ENCODE measurements around the gene FOSL1.

FOSL1 gene

GRCh38 chr11:65900125-65900898, at the start of gene FOSL1:
Gene FOSL1 (minus strand): TSS chr11:65900388. CDS start chr11:65900339, 49 bp downstream.
- peak within 1 kb of the TSS; percentile 90 for H3K27ac Mint-ChIP-seq
- H3K36me3 Mint-ChIP-seq (ENCODE audit: low read depth) = peaks cover 21% of the 10 kb centered on the region
- no peaks in the 10 kb centered on the region for H3K9me3 Mint-ChIP-seq

GRCh38 chr11:65947603-65948125, 47.5 kb upstream of the FOSL1 start:
- H3K36me3 Mint-ChIP-seq (ENCODE audit: low read depth) = no peaks in the 10 kb centered on the region

More at GRCh38 chr11:65900125-65900898, at the start of gene FOSL1:
- peaks cover 14% of the 10 kb centered on the region for H3K27me3 Mint-ChIP-seq
- intact Hi-C loops (cut with micrococcal nuclease) = no loop called here
- peaks cover 34% of the 10 kb centered on the region for H3K4me1 Mint-ChIP-seq (ENCODE audit: low read depth)
- peak within 1 kb of the TSS; percentile 83 for H3K4me3 Mint-ChIP-seq

GRCh38 chr11:65947133-65947532, 46.9 kb upstream of the FOSL1 start:
- H3K4me1 Mint-ChIP-seq (ENCODE audit: low read depth) = peaks cover 23% of the 10 kb centered on the region
- H3K9me3 Mint-ChIP-seq = no peaks in the 10 kb centered on the region
- H3K4me3 Mint-ChIP-seq = no peak overlapping the region
- H3K36me3 Mint-ChIP-seq (ENCODE audit: low read depth) = no peaks in the 10 kb centered on the region
- intact Hi-C loops (cut with micrococcal nuclease) = no loop called here
- H3K27ac Mint-ChIP-seq = peak overlapping the region; percentile 14
- peaks cover 17% of the 10 kb centered on the region for H3K27me3 Mint-ChIP-seq

More at GRCh38 chr11:65947603-65948125, 47.5 kb upstream of the FOSL1 start:
- peak overlapping the region; percentile 14 for H3K27ac Mint-ChIP-seq
- intact Hi-C loops (cut with micrococcal nuclease) = no loop called here
- no peak overlapping the region for H3K4me3 Mint-ChIP-seq
- peaks cover 19% of the 10 kb centered on the region for H3K27me3 Mint-ChIP-seq
- peaks cover 18% of the 10 kb centered on the region for H3K4me1 Mint-ChIP-seq (ENCODE audit: low read depth)
- no peaks in the 10 kb centered on the region for H3K9me3 Mint-ChIP-seq

- H3K27me3 Mint-ChIP-seq = peaks cover 14% of the 10 kb centered on the region
- intact Hi-C loops (cut with micrococcal nuclease) = no loop called here
- H3K27ac Mint-ChIP-seq = peak overlapping the region; percentile 14
- no peak overlapping the region for H3K4me3 Mint-ChIP-seq
- H3K4me1 Mint-ChIP-seq (ENCODE audit: low read depth) = peaks cover 28% of the 10 kb centered on the region
- H3K36me3 Mint-ChIP-seq (ENCODE audit: low read depth) = no peaks in the 10 kb centered on the region
- H3K9me3 Mint-ChIP-seq = no peaks in the 10 kb centered on the region
These were observed 46.5 kb upstream of the FOSL1 start for GRCh38 chr11:65946655-65947054.

GRCh38 chr11:65945941-65946558, 45.9 kb upstream of the FOSL1 start:
- Mint-ChIP-seq H3K4me3 (no peak overlapping the region), H3K36me3 (ENCODE audit: low read depth) (no peaks in the 10 kb centered on the region), H3K27me3 (peaks cover 13% of the 10 kb centered on the region), H3K9me3 (no peaks in the 10 kb centered on the region), H3K4me1 (ENCODE audit: low read depth) (peaks cover 34% of the 10 kb centered on the region), H3K27ac (peak overlapping the region; percentile 29)
- intact Hi-C loops (cut with micrococcal nuclease) = no loop called here

GRCh38 chr11:65945430-65945911, 45.3 kb upstream of the FOSL1 start, which contains the start of gene TSGA10IP:
Gene TSGA10IP (plus strand): TSS chr11:65945480. CDS start chr11:65945676, 196 bp downstream.
- H3K27ac Mint-ChIP-seq = peak within 1 kb of the TSS; percentile 29
- intact Hi-C loops (cut with micrococcal nuclease) = no loop called here
- no peak within 1 kb of the TSS for H3K4me3 Mint-ChIP-seq
- H3K4me1 Mint-ChIP-seq (ENCODE audit: low read depth) = peaks cover 40% of the 10 kb centered on the region
- H3K36me3 Mint-ChIP-seq (ENCODE audit: low read depth) = no peaks in the 10 kb centered on the region
- H3K9me3 Mint-ChIP-seq = no peaks in the 10 kb centered on the region
- H3K27me3 Mint-ChIP-seq = peaks cover 11% of the 10 kb centered on the region

GRCh38 chr11:65944767-65945166, 44.6 kb upstream of the FOSL1 start:
- H3K9me3 Mint-ChIP-seq = no peaks in the 10 kb centered on the region
- no peak overlapping the region for H3K4me3 Mint-ChIP-seq
- intact Hi-C loops (cut with micrococcal nuclease) = no loop called here
- H3K4me1 Mint-ChIP-seq (ENCODE audit: low read depth) = peaks cover 47% of the 10 kb centered on the region
- no peaks in the 10 kb centered on the region for H3K36me3 Mint-ChIP-seq (ENCODE audit: low read depth)
- H3K27me3 Mint-ChIP-seq = peaks cover 11% of the 10 kb centered on the region
- peak overlapping the region; percentile 29 for H3K27ac Mint-ChIP-seq

GRCh38 chr11:65944191-65944590, 44.0 kb upstream of the FOSL1 start:
- H3K36me3 Mint-ChIP-seq (ENCODE audit: low read depth) = no peaks in the 10 kb centered on the region
- H3K4me1 Mint-ChIP-seq (ENCODE audit: low read depth) = peaks cover 48% of the 10 kb centered on the region
- no peaks in the 10 kb centered on the region for H3K9me3 Mint-ChIP-seq
- peak overlapping the region; percentile 29 for H3K27ac Mint-ChIP-seq
- intact Hi-C loops (cut with micrococcal nuclease) = no loop called here
- H3K27me3 Mint-ChIP-seq = peaks cover 11% of the 10 kb centered on the region
- no peak overlapping the region for H3K4me3 Mint-ChIP-seq

GRCh38 chr11:65942531-65942930, 42.3 kb upstream of the FOSL1 start:
- no peaks in the 10 kb centered on the region for H3K36me3 Mint-ChIP-seq (ENCODE audit: low read depth)
- peaks cover 64% of the 10 kb centered on the region for H3K4me1 Mint-ChIP-seq (ENCODE audit: low read depth)
- peak overlapping the region; percentile 94 for H3K27ac Mint-ChIP-seq
- H3K4me3 Mint-ChIP-seq = no peak overlapping the region
- intact Hi-C loops (cut with micrococcal nuclease) = no loop called here
- H3K9me3 Mint-ChIP-seq = no peaks in the 10 kb centered on the region
- H3K27me3 Mint-ChIP-seq = peaks cover 2% of the 10 kb centered on the region

GRCh38 chr11:65941720-65942310, 41.6 kb upstream of the FOSL1 start:
- Mint-ChIP-seq H3K27me3 (no peaks in the 10 kb centered on the region), H3K9me3 (no peaks in the 10 kb centered on the region), H3K27ac (peak overlapping the region; percentile 94), H3K4me1 (ENCODE audit: low read depth) (peaks cover 64% of the 10 kb centered on the region), H3K4me3 (peak overlapping the region; percentile 62), H3K36me3 (ENCODE audit: low read depth) (no peaks in the 10 kb centered on the region)
- intact Hi-C loops (cut with micrococcal nuclease) = loop anchor here (1.0 kb wide), 1 partner anchor 23 kb away; the partner anchor contains the start of genes C11orf68 and DRAP1

- H3K36me3 Mint-ChIP-seq (ENCODE audit: low read depth) = no peaks in the 10 kb centered on the region
- no peaks in the 10 kb centered on the region for H3K9me3 Mint-ChIP-seq
- no peaks in the 10 kb centered on the region for H3K27me3 Mint-ChIP-seq
- H3K27ac Mint-ChIP-seq = no peak overlapping the region
- H3K4me1 Mint-ChIP-seq (ENCODE audit: low read depth) = peaks cover 64% of the 10 kb centered on the region
- no peak overlapping the region for H3K4me3 Mint-ChIP-seq
- intact Hi-C loops (cut with micrococcal nuclease) = no loop called here
These were observed 37.6 kb upstream of the FOSL1 start for GRCh38 chr11:65937766-65938165.

- H3K9me3 Mint-ChIP-seq = no peaks in the 10 kb centered on the region
- H3K4me3 Mint-ChIP-seq = no peak overlapping the region
- intact Hi-C loops (cut with micrococcal nuclease) = no loop called here
- H3K36me3 Mint-ChIP-seq (ENCODE audit: low read depth) = no peaks in the 10 kb centered on the region
- H3K27ac Mint-ChIP-seq = no peak overlapping the region
- peaks cover 50% of the 10 kb centered on the region for H3K4me1 Mint-ChIP-seq (ENCODE audit: low read depth)
- no peaks in the 10 kb centered on the region for H3K27me3 Mint-ChIP-seq
These were observed 33.8 kb upstream of the FOSL1 start for GRCh38 chr11:65934014-65934413.

- Mint-ChIP-seq H3K27me3 (no peaks in the 10 kb centered on the region), H3K4me3 (no peak overlapping the region), H3K9me3 (no peaks in the 10 kb centered on the region), H3K4me1 (ENCODE audit: low read depth) (peaks cover 50% of the 10 kb centered on the region), H3K36me3 (ENCODE audit: low read depth) (no peaks in the 10 kb centered on the region), H3K27ac (no peak overlapping the region)
- intact Hi-C loops (cut with micrococcal nuclease) = no loop called here
These were observed 32.4 kb upstream of the FOSL1 start for GRCh38 chr11:65932558-65932919.

Measured in dendritic cell treated with granulocyte-macrophage colony-stimulating factor and Interleukin-4, amounts not matched to agents 40 ng/mL and 50 ng/mL, for 4 days (primary cell).